HG02763 (cell line): ENCODE results near the gene BBS4.
"Not testable (repeated sequence)": the region's sequence is repeated elsewhere in the genome, so short reads cannot be mapped to it uniquely, and the experiment has no call there.

Experiments
- ATAC-seq: cut with Tn5 transposase; IDR thresholded peaks from one replicate; pipeline ENCODE4 v1.9.1; 2021; ENCODE audit warnings: mild to moderate bottlenecking, moderate library complexity; ENCODE audit not compliant: unreplicated experiment

Gene BBS4

GRCh38 chr15:72698938-72699337 is 12.9 kb downstream of the BBS4 start:
- ATAC-seq = no peak

- ATAC-seq = no peak
Observed at GRCh38 chr15:72700076-72700475, 14.1 kb downstream of the BBS4 start.

- ATAC-seq = no peak
Observed at GRCh38 chr15:72706266-72706665, 20.3 kb downstream of the BBS4 start.

GRCh38 chr15:72708551-72709303 is 22.7 kb downstream of the BBS4 start:
- ATAC-seq = not testable (repeated sequence)

- ATAC-seq = no peak
Observed at GRCh38 chr15:72722071-72722696, 36.2 kb downstream of the BBS4 start.

GRCh38 chr15:72724028-72724427 is 38.0 kb downstream of the BBS4 start:
- ATAC-seq = no peak

GRCh38 chr15:72725446-72725845 is 39.4 kb downstream of the BBS4 start:
- no peak for ATAC-seq

GRCh38 chr15:72725851-72726250 is 39.8 kb downstream of the BBS4 start:
- not testable (repeated sequence) for ATAC-seq

- no peak for ATAC-seq
Observed at GRCh38 chr15:72727154-72727553, 41.1 kb downstream of the BBS4 start.

- ATAC-seq = not testable (repeated sequence)
Observed at GRCh38 chr15:72728249-72728648, 42.2 kb downstream of the BBS4 start.

- no peak for ATAC-seq
Observed at GRCh38 chr15:72728821-72729220, 42.8 kb downstream of the BBS4 start.

- no peak for ATAC-seq
Observed at GRCh38 chr15:72732086-72732485, 46.1 kb downstream of the BBS4 start.

- ATAC-seq = no peak
Observed at GRCh38 chr15:72732516-72732915, 46.5 kb downstream of the BBS4 start.

GRCh38 chr15:72733941-72734738 is 48.1 kb downstream of the BBS4 start:
- ATAC-seq = no peak

- ATAC-seq = no peak
Observed at GRCh38 chr15:72735111-72735510, 49.1 kb downstream of the BBS4 start.

GRCh38 chr15:72737061-72737460 is 51.1 kb downstream of the BBS4 start:
- ATAC-seq = no peak

GRCh38 chr15:72737723-72738122 is 51.7 kb downstream of the BBS4 start:
- ATAC-seq = no peak

- no peak for ATAC-seq
Observed at GRCh38 chr15:72740219-72740618, 54.2 kb downstream of the BBS4 start.

GRCh38 chr15:72749700-72750099 is 63.7 kb downstream of the BBS4 start:
- no peak for ATAC-seq

GRCh38 chr15:72751751-72752455 is 65.9 kb downstream of the BBS4 start:
- no peak for ATAC-seq

- ATAC-seq = no peak
Observed at GRCh38 chr15:72754096-72754495, 68.1 kb downstream of the BBS4 start.
